Mesothelial cell of epicardium (in vitro differentiated cells): ENCODE measurements around the gene ANKS1B. TPM values are rescaled to one million over a fixed set of nuclear protein-coding genes. Genes with fewer than 3 reads are reported as not detected.

Experiments
- DNase-seq, 2 experiments: peaks; one replicate each; pipeline ENCODE4 v3.0.0; 2021; ENCODE audit warnings: low spot score in 2 of 2; ENCODE audit not compliant: unreplicated experiment in 2 of 2
- H3K27ac Mint-ChIP-seq: 2 replicates; pipeline ENCODE4 v1.8.0; 2021; ENCODE audit warnings: mixed read lengths
- H3K27me3 Mint-ChIP-seq: 2 replicates; pipeline ENCODE4 v1.8.0; 2021; ENCODE audit warnings: low read depth, mixed read lengths
- H3K36me3 Mint-ChIP-seq: 2 replicates; pipeline ENCODE4 v1.8.0; 2021; ENCODE audit warnings: mixed read lengths
- H3K4me1 Mint-ChIP-seq: 2 replicates; pipeline ENCODE4 v1.8.0; 2021; ENCODE audit warnings: mixed read lengths
- H3K4me3 Mint-ChIP-seq: 2 replicates; pipeline ENCODE4 v1.8.0; 2021; ENCODE audit warnings: mild to moderate bottlenecking, moderate library complexity, mixed read lengths
- H3K9me3 Mint-ChIP-seq: 2 replicates; pipeline ENCODE4 v1.8.0; 2021; ENCODE audit warnings: mixed read lengths
- total RNA-seq: library from RNA; stranded (reverse); gene quantifications from 3 replicates; pipeline ENCODE4 v1.2.1, GENCODE V29; 2021
- TF ChIP-seq, protein P1 (sequence below): fragments of 200-600 bp; sonication (generic); IDR thresholded peaks from one replicate; pipeline ENCODE4 v1.5.0; 2021; ENCODE audit warnings: antibody characterized with exemption; ENCODE audit not compliant: unreplicated experiment

The ANKS1B gene
- total RNA-seq = 6.9 to 8.8 TPM (median 7.5 TPM) in 3 replicates

DNA sequence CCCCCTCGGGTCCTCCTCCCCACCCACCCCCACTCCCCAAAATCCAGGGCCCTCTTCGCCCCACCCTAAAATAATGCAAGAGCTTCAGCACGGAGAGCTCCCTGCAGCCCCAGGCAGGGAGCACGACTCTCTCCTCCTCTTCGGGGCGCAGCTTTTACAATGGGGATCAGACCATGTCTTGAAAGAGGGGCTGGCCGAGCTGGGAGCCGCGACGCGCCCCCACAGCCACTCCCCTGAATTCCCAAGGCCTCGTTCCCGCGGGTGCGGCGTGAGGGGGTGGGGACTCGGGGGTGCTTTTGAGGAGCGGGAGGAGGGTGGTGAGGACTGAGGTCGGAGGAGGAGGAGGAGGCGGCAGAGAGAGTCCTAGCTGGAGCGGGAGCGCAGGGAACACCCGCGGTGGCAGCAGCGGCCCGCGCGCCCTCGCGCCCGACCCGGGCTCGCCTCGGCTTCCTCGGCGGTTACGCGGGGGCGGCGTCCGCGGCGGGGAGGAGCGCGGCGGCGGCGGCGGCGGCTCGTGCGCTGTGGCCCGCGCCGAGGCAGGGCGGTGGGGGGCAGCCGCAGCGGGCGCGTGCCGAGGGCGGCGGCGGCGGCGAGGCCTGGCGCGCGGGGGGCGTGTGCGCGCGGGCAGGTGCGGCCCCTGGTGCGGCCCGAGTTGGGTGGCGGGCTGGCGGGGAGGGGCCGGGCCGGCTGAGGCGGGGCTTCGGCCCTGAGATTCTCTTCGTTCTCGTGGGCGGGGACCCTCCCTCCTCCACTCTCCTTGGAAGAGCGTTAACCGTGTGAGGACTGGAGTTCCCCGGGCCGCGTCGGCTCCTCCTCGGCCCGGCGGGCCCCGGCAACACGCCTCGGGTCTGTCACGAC lies at the start of gene ANKS1B:
Gene ANKS1B (minus strand): TSS at position 666 of the 858 bp plus-strand sequence. CDS start 699 bp downstream, outside the sequence.
- H3K27me3 Mint-ChIP-seq = peaks cover 52% of the 10 kb centered on the region
- peak; percentile 59 to 76 for DNase-seq
- TF ChIP-seq, protein P1, sequence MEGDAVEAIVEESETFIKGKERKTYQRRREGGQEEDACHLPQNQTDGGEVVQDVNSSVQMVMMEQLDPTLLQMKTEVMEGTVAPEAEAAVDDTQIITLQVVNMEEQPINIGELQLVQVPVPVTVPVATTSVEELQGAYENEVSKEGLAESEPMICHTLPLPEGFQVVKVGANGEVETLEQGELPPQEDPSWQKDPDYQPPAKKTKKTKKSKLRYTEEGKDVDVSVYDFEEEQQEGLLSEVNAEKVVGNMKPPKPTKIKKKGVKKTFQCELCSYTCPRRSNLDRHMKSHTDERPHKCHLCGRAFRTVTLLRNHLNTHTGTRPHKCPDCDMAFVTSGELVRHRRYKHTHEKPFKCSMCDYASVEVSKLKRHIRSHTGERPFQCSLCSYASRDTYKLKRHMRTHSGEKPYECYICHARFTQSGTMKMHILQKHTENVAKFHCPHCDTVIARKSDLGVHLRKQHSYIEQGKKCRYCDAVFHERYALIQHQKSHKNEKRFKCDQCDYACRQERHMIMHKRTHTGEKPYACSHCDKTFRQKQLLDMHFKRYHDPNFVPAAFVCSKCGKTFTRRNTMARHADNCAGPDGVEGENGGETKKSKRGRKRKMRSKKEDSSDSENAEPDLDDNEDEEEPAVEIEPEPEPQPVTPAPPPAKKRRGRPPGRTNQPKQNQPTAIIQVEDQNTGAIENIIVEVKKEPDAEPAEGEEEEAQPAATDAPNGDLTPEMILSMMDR = no peak
- H3K27ac Mint-ChIP-seq = peak within 1 kb of the TSS; percentile 57
- H3K4me1 Mint-ChIP-seq = peaks cover 21% of the 10 kb centered on the region
- H3K9me3 Mint-ChIP-seq = no peaks in the 10 kb centered on the region
- H3K36me3 Mint-ChIP-seq = no peaks in the 10 kb centered on the region
- H3K4me3 Mint-ChIP-seq = peak within 1 kb of the TSS; percentile 82

DNA sequence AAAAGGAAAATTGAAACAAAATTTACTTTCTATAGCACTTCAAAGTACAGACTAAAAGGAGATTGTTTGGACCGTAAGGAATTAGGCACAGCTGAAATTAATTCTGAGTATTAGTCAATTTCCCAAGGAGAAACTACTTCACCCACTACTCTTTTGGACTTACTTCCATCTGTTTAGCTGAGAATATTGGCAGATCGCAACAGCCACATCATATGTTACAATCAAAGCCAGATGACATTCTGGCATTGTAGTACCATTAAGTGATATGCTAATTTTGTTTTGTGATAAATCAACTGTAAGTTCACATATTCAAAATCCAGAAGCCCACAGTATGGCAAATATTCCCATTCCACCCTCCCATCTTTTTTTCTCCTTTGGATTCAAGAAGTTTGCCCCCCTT lies 47.1 kb upstream of the ANKS1B start:
- TF ChIP-seq, protein P1 = no peak
- Mint-ChIP-seq H3K36me3 (peaks cover 6% of the 10 kb centered on the region), H3K4me1 (no peaks in the 10 kb centered on the region), H3K9me3 (peaks cover 3% of the 10 kb centered on the region), H3K4me3 (no peak overlapping the region), H3K27ac (no peak overlapping the region), H3K27me3 (no peaks in the 10 kb centered on the region)
- no peak for DNase-seq

DNA sequence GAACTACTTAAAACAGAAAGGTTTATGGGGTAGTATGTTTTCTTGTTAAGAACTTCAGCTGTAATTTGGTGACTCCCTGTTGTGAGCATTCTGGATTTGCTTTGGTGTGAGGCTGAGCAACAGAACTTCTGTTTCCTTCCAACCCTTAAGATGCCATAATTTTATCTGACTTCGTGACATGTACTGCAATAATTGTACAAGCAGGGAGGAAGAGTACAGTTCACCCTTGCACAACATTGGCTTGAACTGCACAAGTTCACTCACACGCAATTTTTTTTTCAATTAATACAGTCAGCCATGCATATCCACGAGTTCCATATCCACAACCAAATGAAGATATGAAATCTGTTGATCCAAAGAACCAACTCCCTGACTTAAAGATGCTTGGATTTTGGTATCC lies 42.9 kb upstream of the ANKS1B start:
- Mint-ChIP-seq H3K4me3 (no peak overlapping the region), H3K9me3 (peaks cover 3% of the 10 kb centered on the region)
- no peak for DNase-seq

DNA sequence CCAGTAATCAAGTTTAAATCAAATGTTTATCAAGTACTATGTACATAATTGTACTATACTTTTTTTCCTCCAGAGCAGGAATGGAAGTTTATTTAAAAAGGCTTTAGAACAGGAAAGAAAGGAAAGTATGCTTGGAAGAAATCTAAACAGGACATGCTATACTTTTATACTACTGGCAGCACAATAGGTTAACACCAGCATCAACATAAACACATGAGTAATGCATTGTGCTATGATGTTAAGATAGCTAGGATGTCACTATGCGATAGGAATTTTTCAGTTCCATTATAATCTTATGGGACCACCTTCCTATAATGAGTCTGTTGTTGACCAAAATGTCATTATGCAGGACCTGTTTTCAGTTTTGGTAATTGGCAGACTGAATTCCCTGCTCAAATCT lies 41.5 kb upstream of the ANKS1B start:
- Mint-ChIP-seq H3K36me3 (peaks cover 2% of the 10 kb centered on the region), H3K4me1 (no peaks in the 10 kb centered on the region), H3K27ac (no peak overlapping the region), H3K4me3 (no peak overlapping the region), H3K9me3 (peaks cover 13% of the 10 kb centered on the region), H3K27me3 (no peaks in the 10 kb centered on the region)
- TF ChIP-seq, protein P1 = no peak
- DNase-seq = no peak

More for the DNA sequence above, 42.9 kb upstream of the ANKS1B start:
- H3K27ac Mint-ChIP-seq = no peak overlapping the region
- TF ChIP-seq, protein P1 = no peak
- H3K27me3 Mint-ChIP-seq = no peaks in the 10 kb centered on the region
- no peaks in the 10 kb centered on the region for H3K4me1 Mint-ChIP-seq
- H3K36me3 Mint-ChIP-seq = peaks cover 2% of the 10 kb centered on the region

DNA sequence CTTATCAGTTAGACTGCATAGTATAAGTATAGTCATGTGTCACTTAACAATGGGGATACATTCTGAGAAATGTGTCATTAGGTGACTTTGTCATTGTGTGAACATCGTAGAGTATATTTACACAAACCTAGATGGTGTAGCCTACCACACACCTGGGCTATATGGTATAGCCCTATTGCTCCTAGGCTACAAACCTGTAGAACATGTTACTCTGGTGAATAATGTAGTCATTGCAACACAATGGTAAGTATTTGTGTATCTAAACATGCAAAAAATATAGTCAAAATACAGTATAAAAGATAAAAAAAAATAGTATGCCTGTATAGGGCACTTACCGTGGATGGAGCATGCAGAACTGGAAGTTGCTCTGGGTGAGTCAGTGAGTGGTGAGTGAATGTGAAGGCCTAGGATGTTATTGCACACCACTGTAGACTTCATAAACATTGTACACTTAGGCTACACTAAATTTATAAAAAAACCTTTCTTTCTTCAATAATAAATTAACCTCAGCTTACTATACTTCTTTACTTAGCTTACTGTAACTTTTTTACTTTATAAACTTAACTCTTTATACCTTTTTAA lies 40.3 kb upstream of the ANKS1B start:
- Mint-ChIP-seq H3K27ac (no peak overlapping the region), H3K9me3 (peaks cover 13% of the 10 kb centered on the region), H3K36me3 (peaks cover 2% of the 10 kb centered on the region), H3K27me3 (no peaks in the 10 kb centered on the region), H3K4me3 (no peak overlapping the region), H3K4me1 (no peaks in the 10 kb centered on the region)
- TF ChIP-seq, protein P1 = no peak
- DNase-seq = no peak
